CD4-positive, alpha-beta T cell treated with Interleukin-6 at 100 ng/mL for 8 hours (primary cell): Measurements from ENCODE around the gene ILDR2.

Experiments
- DNase-seq: peaks from one replicate; pipeline ENCODE4 v3.0.0-alpha.2; 2020; ENCODE audit warnings: mixed read lengths, low spot score

Gene ILDR2

GRCh38 chr1:166924823-166925541 lies 50.4 kb downstream of the ILDR2 start:
- no peak for DNase-seq

GRCh38 chr1:166920561-166921475 lies 54.5 kb downstream of the ILDR2 start:
- DNase-seq = no peak

- no peak for DNase-seq
These were observed 56.4 kb downstream of the ILDR2 start for GRCh38 chr1:166918956-166919316.

- DNase-seq = no peak
These were observed 57.0 kb downstream of the ILDR2 start for GRCh38 chr1:166918088-166918955.

GRCh38 chr1:166915941-166916340 lies 59.4 kb downstream of the ILDR2 start:
- DNase-seq = no peak

GRCh38 chr1:166915042-166915441 lies 60.3 kb downstream of the ILDR2 start:
- no peak for DNase-seq

- DNase-seq = no peak
These were observed 61.2 kb downstream of the ILDR2 start for GRCh38 chr1:166914111-166914510.

- DNase-seq = no peak
These were observed 63.7 kb downstream of the ILDR2 start for GRCh38 chr1:166911624-166912023.

GRCh38 chr1:166910396-166910994 lies 64.8 kb downstream of the ILDR2 start:
- peak; percentile 85 for DNase-seq

- no peak for DNase-seq
These were observed 66.4 kb downstream of the ILDR2 start for GRCh38 chr1:166908942-166909341.

GRCh38 chr1:166907763-166908162 lies 67.6 kb downstream of the ILDR2 start:
- no peak for DNase-seq

- DNase-seq = no peak
These were observed 68.3 kb downstream of the ILDR2 start for GRCh38 chr1:166907051-166907450.

GRCh38 chr1:166906647-166907046 lies 68.7 kb downstream of the ILDR2 start:
- DNase-seq = no peak

GRCh38 chr1:166905900-166906299 lies 69.4 kb downstream of the ILDR2 start:
- DNase-seq = no peak

- no peak for DNase-seq
These were observed 70.2 kb downstream of the ILDR2 start for GRCh38 chr1:166905136-166905535.

- DNase-seq = no peak
These were observed 72.1 kb downstream of the ILDR2 start for GRCh38 chr1:166903232-166903631.

GRCh38 chr1:166902279-166902678 lies 73.1 kb downstream of the ILDR2 start:
- no peak for DNase-seq

GRCh38 chr1:166900987-166901386 lies 74.4 kb downstream of the ILDR2 start:
- no peak for DNase-seq

GRCh38 chr1:166899769-166900168 lies 75.6 kb downstream of the ILDR2 start:
- no peak for DNase-seq

GRCh38 chr1:166895766-166896165 lies 79.6 kb downstream of the ILDR2 start:
- DNase-seq = no peak

- DNase-seq = no peak
These were observed 85.6 kb downstream of the ILDR2 start for GRCh38 chr1:166889776-166890175.
